ENCODE data around the gene GBP2. TPM values are rescaled to one million over a fixed set of nuclear protein-coding genes. Genes with fewer than 3 reads are reported as not detected.

The GBP2 gene
- total and polyA plus RNA-seq, 2 of the 4 experiments (the other 2 are of a cell fraction): 8.2 to 17.7 TPM

DNA sequence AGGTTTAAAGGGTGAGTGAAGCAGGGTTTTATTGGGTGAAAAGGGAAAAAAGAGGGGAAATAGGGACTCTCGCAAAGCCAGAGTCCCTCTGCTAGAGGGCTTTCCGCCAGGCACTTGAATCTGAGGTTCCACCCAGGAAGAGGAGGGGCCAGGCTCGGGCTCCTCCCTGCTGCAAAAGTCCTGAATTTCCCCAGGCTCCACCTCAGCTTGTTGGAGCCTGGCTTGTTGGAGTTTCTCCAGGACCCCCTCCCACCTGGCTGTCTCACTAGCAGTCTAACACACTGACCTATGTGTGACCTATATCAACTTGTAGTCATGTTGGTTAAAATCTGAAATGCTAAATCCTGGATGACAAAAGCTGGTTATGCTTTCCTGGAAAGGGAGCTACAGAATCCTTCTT is 25.5 kb downstream of the GBP2 start:
- Histone ChIP-seq H4K5ac (ENCODE audit: low read depth, low read length) (no peak overlapping the region), H2BK120ac (ENCODE audit: low read depth, low read length) (no peak overlapping the region), H3K18ac (ENCODE audit: low read depth, low read length) (no peak overlapping the region), H3K79me1 (ENCODE audit: low read depth in 1 of 2, low read length in 2 of 2) (no peaks in the 10 kb centered on the region), H3K9me1 (ENCODE audit: insufficient read depth, low read length) (no peaks in the 10 kb centered on the region), H3K4me3 (ENCODE audit: insufficient read depth, low read depth, low read length) (no peak overlapping the region), H2BK5ac (ENCODE audit: low read depth, low read length, poor library complexity, severe bottlenecking) (no peak overlapping the region), H4K91ac (ENCODE audit: insufficient read depth, low read depth, low read length) (no peak overlapping the region), H3K9ac (ENCODE audit: low read depth, low read length) (no peak overlapping the region), H4K20me1 (ENCODE audit: insufficient read depth, low read length) (no peaks in the 10 kb centered on the region), H3K4me1 (ENCODE audit: control insufficient read depth, insufficient read depth, low read length) (no peaks in the 10 kb centered on the region), H3K27me3 (ENCODE audit: control insufficient read depth, insufficient read depth, low read length) (no peaks in the 10 kb centered on the region), H2BK15ac (ENCODE audit: low read depth, low read length) (no peak overlapping the region), H3K14ac (replicated peaks; ENCODE audit: low read depth, low read length) (no peak overlapping the region), H2AK5ac (ENCODE audit: low read depth, low read length) (no peak overlapping the region), H3K56ac (ENCODE audit: extremely low read depth, insufficient read depth, low read length) (no peak overlapping the region), H3K9me3 (ENCODE audit: control insufficient read depth, insufficient read depth, low read length) (no peaks in the 10 kb centered on the region), H3K27ac (ENCODE audit: insufficient read depth, low read length) (no peak overlapping the region), H2AFZ (replicated peaks; ENCODE audit: low read length, poor library complexity) (no peak overlapping the region), H3K23ac (ENCODE audit: low read depth, low read length) (no peak overlapping the region), H3K4me2 (ENCODE audit: low read depth, low read length) (no peak overlapping the region), H2AK9ac (replicated peaks; ENCODE audit: low read depth, low read length, poor library complexity) (no peak overlapping the region), H4K8ac (ENCODE audit: low read depth in 2 of 2, low read length in 2 of 2) (no peak overlapping the region), H3K4ac (ENCODE audit: low read depth, low read length) (no peak overlapping the region), H3K36me3 (ENCODE audit: control insufficient read depth, insufficient read depth, low read length) (no peaks in the 10 kb centered on the region), H2BK20ac (ENCODE audit: low read depth, low read length) (no peak overlapping the region)
- POLR2A ChIA-PET (ENCODE audit: unreplicated experiment): no interaction called here
- CTCF ChIA-PET: no interaction called here
- DNase-seq (no peak), ATAC-seq (ENCODE audit: low read depth) (no peak)
- dilution Hi-C loops (cut with HindIII; ENCODE audit: low sequenced_read_pairs, unreplicated experiment): no loop called here
- no TSS peak for BruUV-seq (replicated peaks)
- no CpG with 5 or more reads among the region's 3 CpGs for WGBS, 2 experiments (ENCODE audit: extremely low coverage in 2 of 2, insufficient read length in 1 of 2)
- TF ChIP-seq CHD1 (IDR thresholded peaks at IDR 0.05; ENCODE audit: low read depth, low read length) (no peak), USF2 (IDR thresholded peaks at IDR 0.05; ENCODE audit: low read depth, low read length) (no peak), RAD21 (IDR thresholded peaks at IDR 0.05; ENCODE audit: low read length) (no peak), FOS (IDR thresholded peaks at IDR 0.05; ENCODE audit: low read depth, low read length) (no peak), MAFK (IDR thresholded peaks at IDR 0.05; ENCODE audit: low read depth, low read length) (no peak), RCOR1 (IDR thresholded peaks at IDR 0.05; ENCODE audit: insufficient replicate concordance, low read length) (no peak), CEBPB (IDR thresholded peaks at IDR 0.05; ENCODE audit: low read depth, low read length) (no peak), RFX5 (IDR thresholded peaks at IDR 0.05; ENCODE audit: low read depth, low read length) (no peak), MAZ (IDR thresholded peaks at IDR 0.05; ENCODE audit: borderline replicate concordance, low read depth, low read length) (no peak), NFE2L2 (IDR thresholded peaks at IDR 0.05; ENCODE audit: low read depth, low read length) (no peak), CTCF (conservative IDR thresholded peaks at IDR 0.05; ENCODE audit: low read depth, low read length) (no peak), POLR2A (IDR thresholded peaks at IDR 0.05; ENCODE audit: low read depth, low read length) (no peak), BHLHE40 (IDR thresholded peaks at IDR 0.05; ENCODE audit: low read depth, low read length) (no peak)
- TF ChIP-seq, protein P1, sequence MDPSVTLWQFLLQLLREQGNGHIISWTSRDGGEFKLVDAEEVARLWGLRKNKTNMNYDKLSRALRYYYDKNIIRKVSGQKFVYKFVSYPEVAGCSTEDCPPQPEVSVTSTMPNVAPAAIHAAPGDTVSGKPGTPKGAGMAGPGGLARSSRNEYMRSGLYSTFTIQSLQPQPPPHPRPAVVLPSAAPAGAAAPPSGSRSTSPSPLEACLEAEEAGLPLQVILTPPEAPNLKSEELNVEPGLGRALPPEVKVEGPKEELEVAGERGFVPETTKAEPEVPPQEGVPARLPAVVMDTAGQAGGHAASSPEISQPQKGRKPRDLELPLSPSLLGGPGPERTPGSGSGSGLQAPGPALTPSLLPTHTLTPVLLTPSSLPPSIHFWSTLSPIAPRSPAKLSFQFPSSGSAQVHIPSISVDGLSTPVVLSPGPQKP (IDR thresholded peaks at IDR 0.05; ENCODE audit: borderline replicate concordance, low read depth, low read length): no peak
- intact Hi-C loops (cut with micrococcal nuclease): no loop called here
- in situ Hi-C loops (cut with MboI; ENCODE audit: low sequenced_read_pairs): no loop called here

All from IMR-90 (cell line).